Endothelial cell of umbilical vein (primary cell): ENCODE data around the gene TTLL9. TPM values are rescaled to one million over a fixed set of nuclear protein-coding genes. Genes with fewer than 3 reads are reported as not detected.

Experiments
- BruUV-seq: library from RNA; stranded (reverse); fragments of 400-500 nt; replicated peaks from 2 replicates; lab custom pipeline; 2021; lab: Mats Ljungman, UMichigan
- CTCF ChIA-PET: fragments of 300-600, 350-600 bp; sonication (Branson Sonifier 250); formaldehyde crosslinking; loops from one replicate; lab custom pipeline; 2021; ENCODE audit warnings: antibody characterized with exemption, inconsistent platforms; lab: Charles Lee
- POLR2A ChIA-PET: fragments of 300-600, 350-600 bp; sonication (Branson Sonifier 250); formaldehyde crosslinking; loops from one replicate; lab custom pipeline; 2021; ENCODE audit warnings: antibody characterized with exemption, inconsistent platforms; lab: Charles Lee
- DNase-seq: peaks from one replicate; pipeline ENCODE4 v3.0.0-alpha.2; 2011; ENCODE audit warnings: low read depth, low spot score
- FAIRE-seq: peaks from 2 replicates; lab custom pipeline; 2011; peaks lifted over from hg19 to GRCh38; lab: Jason Lieb, UNC
- H2AFZ ChIP-seq: 2 replicates; pipeline ENCODE4 v1.6.0; 2012; ENCODE audit warnings: low read depth, low read length, control low read depth, inconsistent platforms
- H3K27ac ChIP-seq: 2 replicates; pipeline ENCODE4 v1.5.1; 2011; ENCODE audit warnings: low read depth, mild to moderate bottlenecking, control low read depth, low read length, moderate library complexity; ENCODE audit not compliant: insufficient read depth
- H3K27me3 ChIP-seq, 2 experiments: 2 replicates each; pipeline versions ENCODE4 v1.6.0 to v1.6.1; 2011; ENCODE audit warnings: low read length in 2 of 2, mixed read lengths in 1 of 2; ENCODE audit not compliant: control insufficient read depth in 2 of 2, insufficient read depth in 2 of 2
- H3K36me3 ChIP-seq, 2 experiments: 2 replicates in 1 of 2; 3 replicates in 1 of 2; pipeline ENCODE4 v1.5.1; 2011; ENCODE audit warnings: low read length in 2 of 2, mild to moderate bottlenecking in 1 of 2, moderate library complexity in 1 of 2; ENCODE audit not compliant: control insufficient read depth in 2 of 2, insufficient read depth in 2 of 2; ENCODE audit errors: extremely low read depth in 1 of 2
- H3K4me1 ChIP-seq: 3 replicates; pipeline ENCODE4 v1.5.1; 2011; ENCODE audit warnings: mild to moderate bottlenecking, low read length; ENCODE audit not compliant: control insufficient read depth, insufficient read depth; ENCODE audit errors: extremely low read depth
- H3K4me2 ChIP-seq: 2 replicates; pipeline ENCODE4 v1.6.1; 2011; ENCODE audit warnings: low read length, control low read depth, mixed read lengths; ENCODE audit not compliant: insufficient read depth
- H3K4me3 ChIP-seq, 3 experiments: fragments of 200-600 bp in 1 of 3; sonication (generic), shearing (Covaris generic) in 1 of 3; replicated peaks in 1 of 3; 2 replicates each; pipeline ENCODE4 v1.5.1; 2011 to 2016; ENCODE audit warnings: control low read depth in 3 of 3, low read length in 3 of 3, mild to moderate bottlenecking in 2 of 3, inconsistent platforms in 1 of 3, low read depth in 1 of 3, moderate library complexity in 1 of 3; ENCODE audit not compliant: insufficient read depth in 1 of 3
- H3K79me2 ChIP-seq: 2 replicates; pipeline ENCODE4 v1.6.0; 2012; ENCODE audit warnings: low read length, inconsistent platforms; ENCODE audit not compliant: control insufficient read depth, insufficient read depth
- H3K9ac ChIP-seq: replicated peaks from 2 replicates; pipeline ENCODE3; 2011; ENCODE audit warnings: low read length, control low read depth; ENCODE audit not compliant: insufficient read depth; ENCODE audit errors: extremely low read depth
- H3K9me1 ChIP-seq: replicated peaks from 3 replicates; pipeline ENCODE4 v1.6.0; 2011; ENCODE audit warnings: mild to moderate bottlenecking, low read length; ENCODE audit not compliant: control insufficient read depth, insufficient read depth; ENCODE audit errors: extremely low read depth
- H3K9me3 ChIP-seq: replicated peaks from 2 replicates; pipeline ENCODE4 v1.5.1; 2012; ENCODE audit warnings: low read length, inconsistent platforms; ENCODE audit not compliant: control insufficient read depth, insufficient read depth
- H4K20me1 ChIP-seq: replicated peaks from 2 replicates; pipeline ENCODE3; 2011; ENCODE audit warnings: mild to moderate bottlenecking, low read length; ENCODE audit not compliant: control insufficient read depth, insufficient read depth; ENCODE audit errors: extremely low read depth
- CTCF ChIP-seq, 2 donors: IDR thresholded peaks; 1 replicate in 1 of 2; 2 replicates in 1 of 2; pipeline ENCODE4 v1.5.1; 2011; ENCODE audit warnings: low read length in 2 of 2, mild to moderate bottlenecking in 2 of 2, moderate library complexity in 2 of 2, control low read depth in 1 of 2, inconsistent platforms in 1 of 2, low read depth in 1 of 2; ENCODE audit not compliant: insufficient read depth in 1 of 2; ENCODE audit errors: extremely low read depth in 1 of 2
- EZH2 ChIP-seq: IDR thresholded peaks from 2 replicates; pipeline ENCODE4 v1.6.1; 2012; ENCODE audit warnings: borderline replicate concordance, low read depth, mild to moderate bottlenecking, moderate library complexity, low read length, inconsistent platforms; ENCODE audit not compliant: severe bottlenecking
- FOS ChIP-seq: IDR thresholded peaks from 2 replicates; pipeline ENCODE4 v1.6.1; 2011; ENCODE audit warnings: mild to moderate bottlenecking, low read length, moderate library complexity, borderline replicate concordance; ENCODE audit not compliant: insufficient read depth
- GATA2 ChIP-seq: IDR thresholded peaks from 2 replicates; pipeline ENCODE4 v1.7.0; 2011; ENCODE audit warnings: low read depth, mild to moderate bottlenecking, moderate library complexity, mixed read lengths, low read length; ENCODE audit not compliant: insufficient read length, insufficient read depth
- JUN ChIP-seq: IDR thresholded peaks from 2 replicates; pipeline ENCODE4 v1.6.1; 2011; ENCODE audit warnings: borderline replicate concordance, low read depth; ENCODE audit not compliant: insufficient read length, insufficient read depth
- MAX ChIP-seq: IDR thresholded peaks from 2 replicates; pipeline ENCODE4 v1.6.1; 2011; ENCODE audit not compliant: insufficient read depth, insufficient read length
- MYC ChIP-seq: IDR thresholded peaks from one replicate; pipeline ENCODE4 v1.6.1; 2011; ENCODE audit warnings: mild to moderate bottlenecking, low read depth, low read length
- POLR2A ChIP-seq: IDR thresholded peaks from 2 replicates; pipeline ENCODE4 v1.6.1; 2012; ENCODE audit warnings: low read depth, mild to moderate bottlenecking, control low read depth, low read length
- POLR2AphosphoS5 ChIP-seq: IDR thresholded peaks from 2 replicates; pipeline ENCODE4 v1.6.1; 2012; ENCODE audit warnings: low read depth, mild to moderate bottlenecking, control low read depth, low read length, moderate library complexity; ENCODE audit not compliant: insufficient read depth
- dilution Hi-C: fragments of 300-500 bp; cut with MboI; formaldehyde crosslinking; loops from one replicate; pipeline ENCODE4 v1.15.0; 2019; ENCODE audit warnings: low sequenced_read_pairs; ENCODE audit not compliant: extremely low pct_ligation_motif_present
- intact Hi-C: fragments of 100-400 bp; cut with micrococcal nuclease; formaldehyde crosslinking; loops from one replicate; pipeline ENCODE4 v1.10.0; 2022
- polyA plus RNA-seq, 4 experiments: library from polyadenylated mRNA; depleted of rRNA in 3 of 4; stranded (reverse) in 3 of 4; unstranded in 1 of 4; fragments of >200 nt; gene quantifications; 2 replicates each; pipeline versions ENCODE4 v1.2.1 to v1.2.3, GENCODE V29; 2011 to 2012; ENCODE audit warnings: missing spikeins in 1 of 4
- total RNA-seq: library from RNA; stranded (reverse); gene quantifications from 2 replicates; pipeline ENCODE4 v1.2.3, GENCODE V29; 2021

TTLL9 gene
- total and polyA plus RNA-seq, 2 donors (not counting 3 experiments of a cell fraction or from before 2014, with no cell fraction given), result 0.03 TPM; not detected in 1

- TF ChIP-seq CTCF (IDR thresholded peaks at IDR 0.05; ENCODE audit: extremely low read depth in 1 of 2, insufficient read depth in 1 of 2, low read depth in 1 of 2, low read length in 2 of 2) (no peak), POLR2AphosphoS5 (no peak), JUN (no peak), MYC (no peak), EZH2 (no peak), GATA2 (no peak), POLR2A (no peak), FOS (no peak), MAX (no peak)
- Histone ChIP-seq H3K9ac (no peak overlapping the region), H3K27me3 (peaks cover 20 to 22% of the 10 kb centered on the region in 2 experiments), H3K9me1 (no peaks in the 10 kb centered on the region), H3K4me2 (no peak overlapping the region), H2AFZ (no peak overlapping the region), H3K9me3 (no peaks in the 10 kb centered on the region), H3K4me1 (no peaks in the 10 kb centered on the region), H4K20me1 (no peaks in the 10 kb centered on the region), H3K27ac (no peak overlapping the region), H3K4me3 (no peak overlapping the region), H3K79me2 (no peaks in the 10 kb centered on the region), H3K36me3 (no peaks in the 10 kb centered on the region)
- dilution Hi-C loops (no loop called here), intact Hi-C loops (no loop called here)
- ChIA-PET POLR2A (no interaction called here), CTCF (interaction anchor here (1.1 to 1.3 kb wide), 5 partner anchors 13 to 117 kb away, joined by 3 to 7 read pairs (median 3); partner anchors contain the start of gene PDRG1)
- BruUV-seq, result no TSS peak
- FAIRE-seq (no peak), DNase-seq (no peak)
Observed at GRCh38 chr20:31969991-31970390, 99.6 kb downstream of the TTLL9 start.
